H1 (cell line): ENCODE results near the gene GAPT. TPM values are rescaled to one million over a fixed set of nuclear protein-coding genes. Genes with fewer than 3 reads are reported as not detected.
A peak's percentile ranks its signal among the peaks of the same experiment; 100 is the strongest.

Source experiments
- CTCF ChIA-PET: fragments of 300-600 bp; sonication (Branson Sonifier 250); formaldehyde crosslinking; loops from one replicate; lab custom pipeline; 2021; ENCODE audit not compliant: partially characterized antibody; lab: Charles Lee
- POLR2A ChIA-PET: fragments of 300-600 bp; sonication (Branson Sonifier 250); formaldehyde crosslinking; loops from one replicate; lab custom pipeline; 2021; ENCODE audit warnings: inconsistent platforms; ENCODE audit not compliant: partially characterized antibody; lab: Charles Lee
- DNase-seq, 2 experiments: peaks; one replicate each; pipeline versions ENCODE4 v3.0.0 to v3.0.0-alpha.2; 2010 to 2022; ENCODE audit warnings: low spot score in 2 of 2, low read depth in 1 of 2, mixed read lengths in 1 of 2
- FAIRE-seq: peaks from 2 replicates; lab custom pipeline; 2011; peaks lifted over from hg19 to GRCh38; lab: Jason Lieb, UNC
- H2AFZ ChIP-seq: 2 replicates; pipeline ENCODE4 v1.8.1; 2012; ENCODE audit warnings: low read length, inconsistent platforms
- H2AK5ac ChIP-seq: 2 replicates; pipeline ENCODE4 v1.6.1; 2013; ENCODE audit warnings: low read depth, low read length
- H2BK120ac ChIP-seq: replicated peaks from 2 replicates; pipeline ENCODE3; 2013; ENCODE audit warnings: low read depth, low read length, inconsistent platforms
- H2BK12ac ChIP-seq: 2 replicates; pipeline ENCODE4 v1.6.1; 2013; ENCODE audit warnings: low read depth, low read length
- H2BK15ac ChIP-seq: 2 replicates; pipeline ENCODE4 v1.6.1; 2013; ENCODE audit warnings: low read length
- H2BK20ac ChIP-seq: 2 replicates; pipeline ENCODE4 v1.6.1; 2013; ENCODE audit warnings: low read length
- H2BK5ac ChIP-seq: 2 replicates; pipeline ENCODE4 v1.6.1; 2013; ENCODE audit warnings: low read depth, low read length
- H3K14ac ChIP-seq: 2 replicates; pipeline ENCODE4 v1.6.1; 2013; ENCODE audit warnings: inconsistent platforms; ENCODE audit not compliant: insufficient read length
- H3K18ac ChIP-seq: 2 replicates; pipeline ENCODE4 v1.6.1; 2013; ENCODE audit warnings: low read length; ENCODE audit errors: extremely low read depth
- H3K23ac ChIP-seq: 2 replicates; pipeline ENCODE4 v1.6.1; 2013; ENCODE audit warnings: inconsistent platforms; ENCODE audit not compliant: insufficient read length
- H3K23me2 ChIP-seq: 2 replicates; pipeline ENCODE4 v1.6.1; 2013; ENCODE audit warnings: low read depth, low read length
- H3K27ac ChIP-seq: 2 replicates; pipeline ENCODE4 v1.6.1; 2011; ENCODE audit warnings: low read depth, low read length, inconsistent platforms
- H3K27me3 ChIP-seq, 4 experiments: replicated peaks in 1 of 4; 1 replicate in 1 of 4; 2 replicates in 3 of 4; pipeline versions ENCODE4 v1.6.1 to v1.8.1; 2011 to 2013; ENCODE audit warnings: low read length in 3 of 4, mild to moderate bottlenecking in 3 of 4, inconsistent platforms in 2 of 4, mixed read lengths in 2 of 4, moderate library complexity in 1 of 4; ENCODE audit not compliant: control insufficient read depth in 3 of 4, insufficient read depth in 3 of 4; ENCODE audit errors: extremely low read depth in 1 of 4
- H3K36me3 ChIP-seq, 4 experiments: 2 replicates each; pipeline versions ENCODE4 v1.6.1 to v1.8.1; 2011 to 2013; ENCODE audit warnings: mild to moderate bottlenecking in 4 of 4, low read length in 3 of 4, moderate library complexity in 2 of 4, control low read depth in 1 of 4, inconsistent platforms in 1 of 4; ENCODE audit not compliant: insufficient read depth in 4 of 4, control insufficient read depth in 2 of 4
- H3K4ac ChIP-seq: replicated peaks from 2 replicates; pipeline ENCODE3; 2013; ENCODE audit warnings: low read length, low read depth, mixed read lengths, inconsistent platforms; ENCODE audit not compliant: insufficient read length
- H3K4me1 ChIP-seq, 4 experiments: replicated peaks in 1 of 4; 1 replicate in 1 of 4; 2 replicates in 3 of 4; pipeline versions ENCODE4 v1.6.1 to v1.8.1; 2011 to 2013; ENCODE audit warnings: low read length in 3 of 4, inconsistent platforms in 2 of 4, mixed read lengths in 1 of 4; ENCODE audit not compliant: insufficient read depth in 4 of 4, control insufficient read depth in 3 of 4
- H3K4me2 ChIP-seq, 2 experiments: 2 replicates each; pipeline versions ENCODE4 v1.6.1 to v1.8.1; 2011 to 2013; ENCODE audit warnings: low read depth in 2 of 2, low read length in 2 of 2, control low read depth in 1 of 2, inconsistent platforms in 1 of 2, mild to moderate bottlenecking in 1 of 2; ENCODE audit not compliant: insufficient read depth in 1 of 2
- H3K4me3 ChIP-seq, 4 experiments: fragments of 200-600, 300-600 bp in 1 of 4; sonication (generic), shearing (Covaris generic), sonication (Bioruptor Twin) in 1 of 4; 2 replicates each; pipeline versions ENCODE4 v1.5.1 to v1.8.1; 2011 to 2016; ENCODE audit warnings: low read length in 4 of 4, low read depth in 3 of 4, control low read depth in 2 of 4, inconsistent platforms in 2 of 4, mild to moderate bottlenecking in 2 of 4, mixed read lengths in 1 of 4, moderate library complexity in 1 of 4; ENCODE audit not compliant: insufficient read depth in 2 of 4; ENCODE audit errors: extremely low read depth in 1 of 4
- H3K56ac ChIP-seq: replicated peaks from 2 replicates; pipeline ENCODE3; 2013; ENCODE audit warnings: low read depth, mild to moderate bottlenecking, mixed read lengths, low read length, inconsistent platforms; ENCODE audit not compliant: insufficient read length
- H3K79me1 ChIP-seq: 2 replicates; pipeline ENCODE4 v1.6.1; 2013; ENCODE audit warnings: low read depth, low read length, control low read depth
- H3K79me2 ChIP-seq, 2 experiments: 2 replicates each; pipeline versions ENCODE4 v1.6.1 to v1.8.1; 2012 to 2013; ENCODE audit warnings: low read length in 2 of 2, mild to moderate bottlenecking in 2 of 2, inconsistent platforms in 1 of 2; ENCODE audit not compliant: insufficient read depth in 2 of 2, control insufficient read depth in 1 of 2
- H3K9ac ChIP-seq, 4 experiments: replicated peaks in 1 of 4; 1 replicate in 1 of 4; 2 replicates in 3 of 4; pipeline versions ENCODE4 v1.6.1 to v1.8.1; 2011 to 2013; ENCODE audit warnings: low read depth in 3 of 4, low read length in 3 of 4, control low read depth in 2 of 4, mild to moderate bottlenecking in 2 of 4, moderate library complexity in 2 of 4, inconsistent platforms in 1 of 4; ENCODE audit errors: extremely low read depth in 1 of 4
- H3K9me3 ChIP-seq, 2 experiments: 2 replicates each; pipeline versions ENCODE4 v1.6.1 to v1.8.1; 2012 to 2013; ENCODE audit warnings: mild to moderate bottlenecking in 2 of 2, moderate library complexity in 2 of 2, control low read depth in 1 of 2, inconsistent platforms in 1 of 2, low read depth in 1 of 2, low read length in 1 of 2, mixed read lengths in 1 of 2; ENCODE audit not compliant: insufficient read depth in 2 of 2
- H4K20me1 ChIP-seq, 2 experiments: replicated peaks in 1 of 2; 2 replicates each; pipeline versions ENCODE3 to v1.8.1; 2011 to 2013; ENCODE audit warnings: inconsistent platforms in 2 of 2, low read length in 2 of 2, mild to moderate bottlenecking in 1 of 2; ENCODE audit not compliant: insufficient read depth in 2 of 2, control insufficient read depth in 1 of 2
- H4K5ac ChIP-seq: 2 replicates; pipeline ENCODE4 v1.6.1; 2013; ENCODE audit warnings: low read length, low read depth, mixed read lengths, inconsistent platforms; ENCODE audit not compliant: insufficient read length
- H4K8ac ChIP-seq: 2 replicates; pipeline ENCODE4 v1.8.0; 2013; ENCODE audit warnings: mild to moderate bottlenecking, moderate library complexity, low read length, inconsistent platforms; ENCODE audit not compliant: insufficient read depth; ENCODE audit errors: extremely low read depth
- H4K91ac ChIP-seq: replicated peaks from 2 replicates; pipeline ENCODE3; 2013; ENCODE audit warnings: low read length, mixed read lengths, inconsistent platforms; ENCODE audit not compliant: insufficient read length
- ATF3 ChIP-seq: IDR thresholded peaks from 2 replicates; pipeline ENCODE4 v1.6.1; 2011; ENCODE audit warnings: low read depth, mild to moderate bottlenecking, low read length; ENCODE audit not compliant: insufficient read depth
- CBX8 ChIP-seq: fragments of 300-800, 300-1000 bp; sonication (generic); IDR thresholded peaks from 2 replicates; pipeline ENCODE4 v1.7.1; 2016; ENCODE audit warnings: low read depth, low read length, borderline replicate concordance
- MAX ChIP-seq: IDR thresholded peaks from 2 replicates; pipeline ENCODE4 v1.6.1; 2012; ENCODE audit warnings: inconsistent platforms
- PHF8 ChIP-seq: fragments of 200-600 bp; sonication (generic); conservative IDR thresholded peaks from 2 replicates; pipeline ENCODE4 v1.7.1; 2012; ENCODE audit warnings: low read depth, mild to moderate bottlenecking, inconsistent platforms, low read length, moderate library complexity
- POLR2A ChIP-seq, 2 experiments: IDR thresholded peaks; 1 replicate in 1 of 2; 2 replicates in 1 of 2; pipeline ENCODE4 v1.6.1; 2011; ENCODE audit warnings: low read depth in 2 of 2, low read length in 2 of 2, mild to moderate bottlenecking in 2 of 2; ENCODE audit errors: control extremely low read depth in 1 of 2
- SUZ12 ChIP-seq: fragments of 200-600 bp; sonication (generic); IDR thresholded peaks from 2 replicates; pipeline ENCODE4 v1.6.1; 2012; ENCODE audit warnings: mild to moderate bottlenecking, inconsistent platforms, low read length, moderate library complexity, mixed read lengths
- WGBS, 2 experiments: shearing (Covaris generic) in 1 of 2; methylation state at CpG; one replicate each; pipeline versions ENCODE4 v1.1.6 to v1.1.7; 2013 to 2015; ENCODE audit warnings: low lambda C conversion rate in 2 of 2, mixed read lengths in 2 of 2, inconsistent platforms in 1 of 2, low coverage in 1 of 2, missing lambda C conversion rate in 1 of 2; ENCODE audit not compliant: insufficient replicate concordance in 2 of 2, insufficient coverage in 1 of 2, insufficient read length in 1 of 2; ENCODE audit errors: extremely low coverage in 1 of 2, missing lambda C conversion rate in 1 of 2; 5-methylcytosine and 5-hydroxymethylcytosine counted together
- long read RNA-seq, 2 experiments: library from RNA in 1 of 2; library from capped mRNA in 1 of 2; stranded (forward); transcript quantifications; one replicate each; pipeline ENCODE4 v2.0.0, GENCODE V29; 2021; ENCODE audit warnings: inconsistent platforms in 1 of 2
- polyA minus RNA-seq, 3 experiments: library from RNA; depleted of rRNA, polyadenylated mRNA; stranded (reverse); fragments of >200 nt; gene quantifications; 1 replicate in 2 of 3; 2 replicates in 1 of 3; pipeline ENCODE4 v1.2.3, GENCODE V29; 2011
- polyA plus RNA-seq, 7 experiments: library from polyadenylated mRNA; depleted of rRNA in 3 of 7; stranded (reverse) in 5 of 7; unstranded in 2 of 7; fragments of >200 nt in 5 of 7; fragments of 200-250 nt in 2 of 7; gene quantifications; 1 replicate in 5 of 7; 2 replicates in 1 of 7; 4 replicates in 1 of 7; pipeline versions ENCODE4 v1.2.1 to v1.2.3, GENCODE V29; 2011 to 2013; ENCODE audit warnings: missing spikeins in 2 of 7, mixed read lengths in 2 of 7
- total RNA-seq: library from RNA; stranded (reverse); fragmentation: NEBNext Ultra II Directional; extraction: Animal tissue kit (Norgen Biotek cat#: 25700); gene quantifications from 2 replicates; pipeline ENCODE4 v1.2.1, GENCODE V29; 2021

Gene GAPT
- total RNA-seq (not detected in 2 replicates), polyA plus RNA-seq (2011; rRNA removed) (not detected in 2 replicates), polyA minus RNA-seq (2011; rRNA and poly(A)+ RNA removed) (not detected in 2 replicates)
- polyA plus RNA-seq (2011; cell fraction: cytosol; rRNA removed): not detected
- not detected for polyA plus RNA-seq (2011; cell fraction: nucleus; rRNA removed)
- polyA plus RNA-seq (2012, experiment 1 of 2): not detected in 4 replicates
- not detected for polyA plus RNA-seq (2012, experiment 2 of 2)
- polyA plus RNA-seq (2013, experiment 1 of 2): not detected
- polyA plus RNA-seq (2013, experiment 2 of 2): 0.04 TPM
- not detected for polyA minus RNA-seq (2011; cell fraction: cytosol; rRNA and poly(A)+ RNA removed)
- not detected for polyA minus RNA-seq (2011; cell fraction: nucleus; rRNA and poly(A)+ RNA removed)
- long read RNA-seq, experiment 1: 0 reads
- long read RNA-seq, experiment 2: 0 reads

GRCh38 chr5:58491216-58491892 lies at the start of gene GAPT:
GAPT (plus strand) TSS chr5:58491435; CDS start chr5:58494537, 3,102 bp downstream.
- no peak within 1 kb of the TSS for H4K8ac ChIP-seq
- no peaks in the 10 kb centered on the region for H3K27me3 ChIP-seq
- no peaks in the 10 kb centered on the region for H3K23me2 ChIP-seq
- WGBS, 2 experiments: 80% methylated on average over 6 of the region's 6 CpGs; no CpG with 5 or more reads in 1 of the 2 experiments
- TF ChIP-seq PHF8: no peak
- TF ChIP-seq SUZ12: no peak
- no peak for TF ChIP-seq MAX
- no peak for TF ChIP-seq POLR2A (IDR thresholded peaks at IDR 0.05; ENCODE audit: control extremely low read depth in 1 of 2, low read depth in 2 of 2, low read length in 2 of 2)
- TF ChIP-seq ATF3: no peak
- TF ChIP-seq CBX8: no peak
- H2BK120ac ChIP-seq: no peak within 1 kb of the TSS
- no peak within 1 kb of the TSS for H2BK5ac ChIP-seq
- peaks cover 2 to 11% (median 5%) of the 10 kb centered on the region in 4 experiments; a peak in 6 of 7 replicates for H3K4me1 ChIP-seq
- no peak within 1 kb of the TSS for H2BK20ac ChIP-seq
- H3K18ac ChIP-seq: no peak within 1 kb of the TSS
- H3K27ac ChIP-seq: no peak within 1 kb of the TSS
- no peaks in the 10 kb centered on the region for H3K36me3 ChIP-seq
- H3K4me3 ChIP-seq: no peak within 1 kb of the TSS
- no peak within 1 kb of the TSS for H2BK12ac ChIP-seq
- peak within 1 kb of the TSS in 1 of 2 experiments; percentile 39; a peak in 1 of 4 replicates for H3K4me2 ChIP-seq
- no peak within 1 kb of the TSS for H2AK5ac ChIP-seq
- no peak within 1 kb of the TSS for H4K5ac ChIP-seq
- CTCF ChIA-PET: interaction anchor here (2.1 kb wide), 1 partner anchor 359 kb away, joined by 6 read pairs; no protein-coding TSS in a partner anchor
- H4K91ac ChIP-seq: no peak within 1 kb of the TSS
- DNase-seq (no peak), FAIRE-seq (no peak)
- H4K20me1 ChIP-seq: no peaks in the 10 kb centered on the region
- no peak within 1 kb of the TSS for H3K14ac ChIP-seq
- no peaks in the 10 kb centered on the region for H3K79me1 ChIP-seq
- no peak within 1 kb of the TSS for H2BK15ac ChIP-seq
- POLR2A ChIA-PET: no interaction called here
- H2AFZ ChIP-seq: peak within 1 kb of the TSS; percentile 81; the same call in 1 of the 2 replicates
- no peak within 1 kb of the TSS for H3K9ac ChIP-seq
- H3K79me2 ChIP-seq: no peaks in the 10 kb centered on the region
- no peaks in the 10 kb centered on the region for H3K9me3 ChIP-seq
- H3K4ac ChIP-seq: no peak within 1 kb of the TSS
- H3K23ac ChIP-seq: no peak within 1 kb of the TSS
- H3K56ac ChIP-seq: no peak within 1 kb of the TSS
